Activated CD4-positive, alpha-beta memory T cell treated with anti-CD3 and anti-CD28 coated beads, Interleukin-2, amount 10 ng/mL, durations not matched to agents 7 days and 5 days (primary cell): ENCODE measurements around the gene RMND5B. TPM values are rescaled to one million over a fixed set of nuclear protein-coding genes. Genes with fewer than 3 reads are reported as not detected.
"Not testable (repeated sequence)": the region's sequence is repeated elsewhere in the genome, so short reads cannot be mapped to it uniquely, and the experiment has no call there.

ENCODE experiments used
- CTCF ChIA-PET: fragments of 350-600 bp; sonication (Branson Sonifier 250); formaldehyde crosslinking; loops from one replicate; lab custom pipeline; 2021; ENCODE audit warnings: antibody characterized with exemption, inconsistent platforms; lab: Charles Lee
- POLR2A ChIA-PET: fragments of 350-600 bp; sonication (Branson Sonifier 250); formaldehyde crosslinking; loops from one replicate; lab custom pipeline; 2021; ENCODE audit warnings: antibody characterized with exemption; lab: Charles Lee
- DNase-seq: peaks from one replicate; pipeline ENCODE4 v3.0.0-alpha.2; 2020
- H3K27ac Mint-ChIP-seq: one replicate; pipeline ENCODE4 v1.8.0; 2021; ENCODE audit warnings: mild to moderate bottlenecking, mixed read lengths
- H3K27me3 Mint-ChIP-seq: one replicate; pipeline ENCODE4 v1.8.0; 2021; ENCODE audit warnings: mixed read lengths
- H3K36me3 Mint-ChIP-seq: one replicate; pipeline ENCODE4 v1.8.0; 2021; ENCODE audit warnings: low read depth, mixed read lengths
- H3K4me1 Mint-ChIP-seq: one replicate; pipeline ENCODE4 v1.8.0; 2021; ENCODE audit warnings: mixed read lengths
- H3K4me3 Mint-ChIP-seq: one replicate; pipeline ENCODE4 v1.8.0; 2021; ENCODE audit warnings: mild to moderate bottlenecking, mixed read lengths
- H3K9me3 Mint-ChIP-seq: one replicate; pipeline ENCODE4 v1.8.0; 2021; ENCODE audit warnings: mixed read lengths
- total RNA-seq, 2 experiments: library from RNA; stranded (reverse); gene quantifications; one replicate each; pipeline ENCODE4 v1.2.3, GENCODE V29; 2021

Gene RMND5B
- total RNA-seq, 2 experiments from 2014 or later = 17.0 to 19.3 TPM

GRCh38 chr5:178123966-178124925, 6.6 kb upstream of the RMND5B start:
- CTCF ChIA-PET = no interaction called here
- H3K36me3 Mint-ChIP-seq = no peaks in the 10 kb centered on the region
- no peak overlapping the region for H3K4me3 Mint-ChIP-seq
- peaks cover 2% of the 10 kb centered on the region for H3K27me3 Mint-ChIP-seq
- DNase-seq = no peak
- peak overlapping the region; percentile 10 for H3K27ac Mint-ChIP-seq
- peaks cover 9% of the 10 kb centered on the region for H3K4me1 Mint-ChIP-seq
- H3K9me3 Mint-ChIP-seq = no peaks in the 10 kb centered on the region
- POLR2A ChIA-PET = interaction anchor here (1.4 to 1.7 kb wide), 2 partner anchors 10 to 21 kb away, joined by 3 to 4 read pairs; partner anchors contain the start of gene N4BP3

DNA sequence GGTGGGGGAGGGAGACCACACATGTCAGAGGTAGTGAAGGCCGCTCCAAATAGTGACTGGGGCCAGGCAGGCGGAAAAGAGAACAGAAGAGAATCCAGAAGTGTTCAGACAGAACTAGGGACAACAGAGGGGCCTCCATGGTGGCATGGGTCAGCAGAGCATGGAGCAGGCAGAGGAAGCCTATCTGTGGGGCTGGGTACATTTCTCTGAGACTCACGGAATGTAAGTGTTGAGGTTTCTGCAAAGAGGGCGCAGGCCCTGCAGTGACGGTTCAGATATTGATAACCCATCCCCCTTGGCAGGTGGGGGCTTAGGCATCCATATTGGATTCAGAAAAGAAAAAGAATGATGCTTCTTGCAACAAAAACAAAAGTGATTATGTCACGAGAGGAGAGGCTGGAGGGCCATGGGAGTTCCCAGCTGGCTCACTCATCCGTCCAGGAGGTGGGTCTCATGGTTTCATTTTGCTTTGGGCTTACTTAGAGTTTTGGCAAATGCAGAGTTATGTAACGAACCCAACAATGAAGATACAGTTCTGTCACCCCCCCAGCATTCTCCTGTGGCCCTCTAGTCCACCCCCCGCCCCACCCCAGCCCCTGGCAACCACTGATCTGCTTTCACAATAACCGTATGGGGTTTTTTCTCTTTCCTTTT, 5.4 kb upstream of the RMND5B start:
- Mint-ChIP-seq H3K4me1 (peaks cover 12% of the 10 kb centered on the region), H3K4me3 (no peak overlapping the region), H3K27ac (no peak overlapping the region), H3K27me3 (peaks cover 2% of the 10 kb centered on the region), H3K9me3 (no peaks in the 10 kb centered on the region), H3K36me3 (no peaks in the 10 kb centered on the region)
- ChIA-PET POLR2A (interaction anchor here (1.7 kb wide), 1 partner anchor 12 kb away, joined by 4 read pairs; the partner anchor contains the start of gene N4BP3), CTCF (no interaction called here)
- DNase-seq = no peak

DNA sequence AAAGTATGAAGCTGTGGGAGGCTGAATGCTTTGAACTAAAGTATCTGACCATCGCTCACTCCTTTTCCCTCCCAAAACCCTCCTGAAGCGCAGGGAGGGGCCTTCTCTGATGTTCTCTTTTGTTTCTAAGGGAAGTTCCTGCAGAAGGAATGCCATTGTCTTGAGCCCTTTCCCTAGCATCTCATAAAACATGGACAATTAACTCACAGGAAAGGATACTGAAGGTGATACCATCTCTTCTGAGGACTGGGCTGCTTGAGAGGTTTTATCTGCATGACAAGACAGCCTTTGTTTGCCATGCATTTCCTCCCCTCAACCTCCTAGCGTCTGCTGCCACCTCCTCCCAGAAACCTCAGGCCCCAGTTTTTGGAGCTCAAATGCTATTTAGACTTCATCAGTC, 4.3 kb upstream of the RMND5B start:
- H3K9me3 Mint-ChIP-seq = no peaks in the 10 kb centered on the region
- peaks cover 2% of the 10 kb centered on the region for H3K27me3 Mint-ChIP-seq
- ChIA-PET CTCF (no interaction called here), POLR2A (no interaction called here)
- H3K36me3 Mint-ChIP-seq = no peaks in the 10 kb centered on the region
- peaks cover 8% of the 10 kb centered on the region for H3K4me1 Mint-ChIP-seq
- no peak for DNase-seq
- no peak overlapping the region for H3K4me3 Mint-ChIP-seq
- H3K27ac Mint-ChIP-seq = no peak overlapping the region

GRCh38 chr5:178127300-178128009, 3.4 kb upstream of the RMND5B start:
- H3K27me3 Mint-ChIP-seq, CTCF ChIA-PET, DNase-seq, H3K27ac Mint-ChIP-seq, H3K9me3 Mint-ChIP-seq, H3K4me3 Mint-ChIP-seq, H3K36me3 Mint-ChIP-seq, POLR2A ChIA-PET: not testable (repeated sequence)
- H3K4me1 Mint-ChIP-seq = peaks cover 14% of the 10 kb centered on the region

- Mint-ChIP-seq H3K27me3 (peaks cover 2% of the 10 kb centered on the region), H3K9me3 (no peaks in the 10 kb centered on the region), H3K27ac (no peak overlapping the region), H3K4me3 (no peak overlapping the region), H3K4me1 (peaks cover 20% of the 10 kb centered on the region), H3K36me3 (peaks cover 3% of the 10 kb centered on the region)
- POLR2A ChIA-PET = interaction anchor here (0.6 to 3.1 kb wide), 3 partner anchors 12 to 75 kb away, joined by 3 to 16 read pairs (median 3); partner anchors contain the start of genes HNRNPAB and N4BP3
- CTCF ChIA-PET = interaction anchor here (1.1 to 2.4 kb wide), 2 partner anchors 9 to 15 kb away, joined by 4 to 8 read pairs; no protein-coding TSS in a partner anchor
- no peak for DNase-seq
Measured at GRCh38 chr5:178129296-178129695, 1.5 kb upstream of the RMND5B start.

GRCh38 chr5:178130234-178130575, 609 bp upstream of the RMND5B start:
- ChIA-PET POLR2A (interaction anchor here (1.0 to 3.1 kb wide), 3 partner anchors 8 to 74 kb away, joined by 3 to 24 read pairs (median 16); partner anchors contain the start of genes HNRNPAB and N4BP3), CTCF (interaction anchor here (2.4 kb wide), 1 partner anchor 10 kb away, joined by 8 read pairs; no protein-coding TSS in a partner anchor)
- Mint-ChIP-seq H3K27ac (peak overlapping the region; percentile 52), H3K4me1 (peaks cover 20% of the 10 kb centered on the region), H3K4me3 (peak overlapping the region; percentile 69)
- H3K36me3 Mint-ChIP-seq, DNase-seq, H3K9me3 Mint-ChIP-seq, H3K27me3 Mint-ChIP-seq: not testable (repeated sequence)

DNA sequence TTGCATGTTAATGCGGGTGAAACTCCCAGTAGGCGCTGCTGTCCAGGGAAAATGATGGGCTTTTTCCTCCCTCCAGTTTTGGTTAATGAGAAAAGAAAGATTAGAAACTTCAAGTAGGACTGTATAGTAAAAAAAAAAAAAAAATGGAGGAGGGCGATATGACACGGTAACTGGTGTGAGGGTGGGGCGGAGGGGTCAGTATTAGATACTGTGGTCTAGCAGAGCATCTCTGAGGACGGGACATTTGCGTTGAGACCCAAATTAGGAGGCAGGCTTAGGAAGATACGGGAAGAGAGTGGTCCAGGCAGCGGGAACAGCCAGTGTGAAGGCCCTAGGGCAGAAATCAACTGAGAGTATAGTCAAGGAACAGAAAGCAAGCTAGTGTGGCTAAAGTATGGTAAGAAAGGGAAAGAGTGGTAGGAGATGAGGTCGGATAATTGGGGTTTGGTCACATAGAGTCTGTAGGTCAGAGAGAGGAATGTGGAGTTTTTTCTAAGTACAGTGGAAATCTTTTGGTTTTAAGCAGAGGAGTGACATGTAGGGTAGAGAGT, 707 bp downstream of the RMND5B start:
- Mint-ChIP-seq H3K27me3 (peaks cover 2% of the 10 kb centered on the region), H3K4me3 (peak overlapping the region; percentile 74), H3K27ac (peak overlapping the region; percentile 70), H3K4me1 (peaks cover 20% of the 10 kb centered on the region), H3K36me3 (peaks cover 5% of the 10 kb centered on the region), H3K9me3 (no peaks in the 10 kb centered on the region)
- no peak for DNase-seq
- POLR2A ChIA-PET = interaction anchor here (0.7 to 3.1 kb wide), 6 partner anchors 10 to 73 kb away, joined by 3 to 24 read pairs (median 12); partner anchors contain the start of genes HNRNPAB and N4BP3
- CTCF ChIA-PET = interaction anchor here (0.6 to 1.0 kb wide), 3 partner anchors 11 to 13 kb away, joined by 3 to 5 read pairs (median 4); no protein-coding TSS in a partner anchor

DNA sequence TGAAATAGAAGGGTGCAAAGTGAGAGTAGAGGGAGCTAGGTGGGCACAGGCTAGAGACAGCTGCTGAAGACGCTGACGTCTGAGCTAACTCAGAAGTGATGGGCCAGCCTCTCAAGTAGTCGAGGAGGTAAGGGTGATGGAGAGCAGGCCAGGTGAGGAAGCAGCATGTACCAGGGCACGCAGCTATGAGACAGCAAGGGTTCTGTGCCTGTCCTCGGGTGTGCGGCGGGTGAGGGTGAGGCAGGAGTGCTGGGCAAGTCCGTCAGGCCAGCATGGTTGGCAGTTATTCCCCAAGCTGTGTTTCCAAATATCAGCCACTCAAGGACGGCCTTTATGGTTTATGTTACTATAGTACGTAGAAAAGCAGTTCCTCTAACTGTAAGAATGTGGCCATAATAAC, 6.2 kb downstream of the RMND5B start:
- H3K36me3 Mint-ChIP-seq = peaks cover 11% of the 10 kb centered on the region
- H3K4me1 Mint-ChIP-seq = peaks cover 9% of the 10 kb centered on the region
- peak overlapping the region; percentile 6 for H3K27ac Mint-ChIP-seq
- CTCF ChIA-PET = interaction anchor here (0.6 to 4.7 kb wide), 4 partner anchors 9 to 44 kb away, joined by 3 to 19 read pairs (median 6); no protein-coding TSS in a partner anchor
- POLR2A ChIA-PET = interaction anchor here (0.7 kb wide), 1 partner anchor 18 kb away, joined by 3 read pairs; no protein-coding TSS in a partner anchor
- H3K9me3 Mint-ChIP-seq = no peaks in the 10 kb centered on the region
- H3K27me3 Mint-ChIP-seq = no peaks in the 10 kb centered on the region
- DNase-seq = no peak
- H3K4me3 Mint-ChIP-seq = no peak overlapping the region

- ChIA-PET POLR2A (no interaction called here), CTCF (interaction anchor here (1.1 to 4.7 kb wide), 3 partner anchors 11 to 62 kb away, joined by 6 to 19 read pairs (median 7); no protein-coding TSS in a partner anchor)
- Mint-ChIP-seq H3K36me3 (peaks cover 18% of the 10 kb centered on the region), H3K9me3 (no peaks in the 10 kb centered on the region), H3K4me1 (peaks cover 5% of the 10 kb centered on the region), H3K27me3 (no peaks in the 10 kb centered on the region), H3K27ac (no peak overlapping the region), H3K4me3 (no peak overlapping the region)
- DNase-seq = no peak
Measured at GRCh38 chr5:178137991-178138390, 7.2 kb downstream of the RMND5B start.

GRCh38 chr5:178141550-178141949, 10.7 kb downstream of the RMND5B start:
- ChIA-PET POLR2A (no interaction called here), CTCF (interaction anchor here (1.1 to 9.3 kb wide), 3 partner anchors 8 to 65 kb away, joined by 3 to 95 read pairs (median 13); partner anchors contain the start of gene NHP2)
- Mint-ChIP-seq H3K27me3 (no peaks in the 10 kb centered on the region), H3K9me3 (no peaks in the 10 kb centered on the region), H3K4me1 (peaks cover 6% of the 10 kb centered on the region), H3K36me3 (peaks cover 28% of the 10 kb centered on the region), H3K4me3 (no peak overlapping the region), H3K27ac (no peak overlapping the region)
- no peak for DNase-seq

DNA sequence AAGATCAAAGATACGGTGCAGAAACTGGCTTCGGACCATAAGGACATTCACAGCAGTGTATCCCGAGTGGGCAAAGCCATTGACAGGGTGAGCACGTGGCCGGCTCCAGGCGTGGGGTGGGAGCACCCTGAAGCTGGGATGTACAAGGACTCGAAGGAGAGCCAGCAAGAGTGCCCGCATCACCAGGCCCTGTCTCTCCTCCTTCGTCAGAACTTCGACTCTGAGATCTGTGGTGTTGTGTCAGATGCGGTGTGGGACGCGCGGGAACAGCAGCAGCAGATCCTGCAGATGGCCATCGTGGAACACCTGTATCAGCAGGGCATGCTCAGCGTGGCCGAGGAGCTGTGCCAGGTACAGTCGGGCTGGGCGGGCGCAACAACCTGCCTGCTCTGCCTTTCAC, 11.8 kb downstream of the RMND5B start:
- Mint-ChIP-seq H3K27ac (no peak overlapping the region), H3K36me3 (peaks cover 35% of the 10 kb centered on the region), H3K4me1 (peaks cover 8% of the 10 kb centered on the region), H3K9me3 (no peaks in the 10 kb centered on the region), H3K27me3 (no peaks in the 10 kb centered on the region), H3K4me3 (no peak overlapping the region)
- CTCF ChIA-PET = interaction anchor here (1.0 to 9.3 kb wide), 4 partner anchors 10 to 66 kb away, joined by 4 to 95 read pairs (median 24); partner anchors contain the start of gene NHP2
- POLR2A ChIA-PET = no interaction called here
- no peak for DNase-seq

- POLR2A ChIA-PET = no interaction called here
- no peak for DNase-seq
- no peaks in the 10 kb centered on the region for H3K9me3 Mint-ChIP-seq
- no peak overlapping the region for H3K4me3 Mint-ChIP-seq
- CTCF ChIA-PET = interaction anchor here (1.0 to 9.3 kb wide), 4 partner anchors 10 to 67 kb away, joined by 4 to 95 read pairs (median 24); partner anchors contain the start of gene NHP2
- peaks cover 9% of the 10 kb centered on the region for H3K4me1 Mint-ChIP-seq
- H3K27ac Mint-ChIP-seq = no peak overlapping the region
- peaks cover 39% of the 10 kb centered on the region for H3K36me3 Mint-ChIP-seq
- H3K27me3 Mint-ChIP-seq = no peaks in the 10 kb centered on the region
Measured at GRCh38 chr5:178143246-178143645, 12.4 kb downstream of the RMND5B start.
